ENCODE data around the gene GPA33.

- TF ChIP-seq CTCF (IDR thresholded peaks at IDR 0.05): no peak
- TF ChIP-seq POLR2A (IDR thresholded peaks at IDR 0.05): no peak
These were observed 32.4 kb upstream of the GPA33 start for GRCh38 chr1:167122568-167122967.
